Neural progenitor cell (in vitro differentiated cells): ENCODE measurements around the gene RAB36. TPM values are rescaled to one million over a fixed set of nuclear protein-coding genes. Genes with fewer than 3 reads are reported as not detected.
A peak's percentile ranks its signal among the peaks of the same experiment; 100 is the strongest.

Source experiments
- DNase-seq: peaks from one replicate; pipeline ENCODE4 v3.0.0-alpha.2; 2016; ENCODE audit warnings: low spot score
- H2AFZ ChIP-seq: fragments of 200-600 bp; sonication (generic); replicated peaks from 2 replicates; pipeline ENCODE4 v1.6.1; 2016; ENCODE audit warnings: antibody characterized with exemption
- H3F3A ChIP-seq: fragments of 200-600 bp; sonication (generic); 2 replicates; pipeline ENCODE4 v1.6.1; 2016; ENCODE audit warnings: antibody characterized with exemption, low read depth
- H3K27ac ChIP-seq: fragments of 200-600 bp; sonication (generic); 2 replicates; pipeline ENCODE4 v1.5.1; 2016; ENCODE audit warnings: mild to moderate bottlenecking
- H3K27me3 ChIP-seq: fragments of 200-600 bp; sonication (generic); 2 replicates; pipeline ENCODE4 v1.6.1; 2016; ENCODE audit warnings: mild to moderate bottlenecking, moderate library complexity
- H3K36me3 ChIP-seq: fragments of 200-600 bp; sonication (generic); 2 replicates; pipeline ENCODE4 v1.5.1; 2016
- H3K4me1 ChIP-seq: fragments of 200-600 bp; sonication (generic); 2 replicates; pipeline ENCODE4 v1.6.1; 2016; ENCODE audit warnings: mixed run types
- H3K4me2 ChIP-seq: fragments of 200-600 bp; sonication (generic); 2 replicates; pipeline ENCODE4 v1.6.1; 2016
- H3K4me3 ChIP-seq: fragments of 200-600 bp; sonication (generic); 2 replicates; pipeline ENCODE4 v1.5.1; 2016
- H3K79me2 ChIP-seq: fragments of 200-600 bp; sonication (generic); 2 replicates; pipeline ENCODE4 v1.6.1; 2016; ENCODE audit warnings: low read depth
- H3K9ac ChIP-seq: fragments of 200-600 bp; sonication (generic); 2 replicates; pipeline ENCODE4 v1.6.1; 2016
- H3K9me3 ChIP-seq: fragments of 200-600 bp; sonication (generic); 2 replicates; pipeline ENCODE4 v1.5.1; 2016; ENCODE audit warnings: low read depth
- H4K20me1 ChIP-seq: fragments of 200-600 bp; sonication (generic); 2 replicates; pipeline ENCODE4 v1.6.1; 2016; ENCODE audit warnings: low read depth
- H3K27ac Mint-ChIP-seq: 3 replicates; pipeline ENCODE4 v1.8.0; 2021; ENCODE audit warnings: mixed read lengths
- H3K27me3 Mint-ChIP-seq: 2 replicates; pipeline ENCODE4 v1.8.0; 2022; ENCODE audit warnings: low read depth, mild to moderate bottlenecking, inconsistent platforms, moderate library complexity, mixed read lengths; ENCODE audit not compliant: insufficient read depth
- H3K36me3 Mint-ChIP-seq: 3 replicates; pipeline ENCODE4 v1.8.0; 2021; ENCODE audit warnings: mixed read lengths
- H3K4me1 Mint-ChIP-seq: 3 replicates; pipeline ENCODE4 v1.8.0; 2021; ENCODE audit warnings: mixed read lengths
- H3K4me3 Mint-ChIP-seq: 3 replicates; pipeline ENCODE4 v1.8.0; 2021; ENCODE audit warnings: mild to moderate bottlenecking, moderate library complexity, mixed read lengths
- H3K9me3 Mint-ChIP-seq: 3 replicates; pipeline ENCODE4 v1.8.0; 2020; ENCODE audit warnings: mixed read lengths
- CTCF ChIP-seq: fragments of 200-600 bp; sonication (generic); IDR thresholded peaks from 2 replicates; pipeline ENCODE4 v1.5.1; 2017; ENCODE audit warnings: antibody characterized with exemption, mild to moderate bottlenecking
- EZH2 ChIP-seq: fragments of 200-600 bp; sonication (generic); IDR thresholded peaks from 2 replicates; pipeline ENCODE4 v1.6.1; 2017; ENCODE audit warnings: antibody characterized with exemption, mild to moderate bottlenecking, moderate library complexity
- EZH2phosphoT487 ChIP-seq: fragments of 200-600 bp; sonication (generic); IDR thresholded peaks from 2 replicates; pipeline ENCODE4 v1.6.1; 2017; ENCODE audit warnings: antibody characterized with exemption
- total RNA-seq: library from RNA; depleted of rRNA; stranded (reverse); fragments of >200 nt; gene quantifications from 2 replicates; pipeline ENCODE4 v1.2.3, GENCODE V29; 2015; ENCODE audit warnings: low replicate concordance

RAB36 gene
- total RNA-seq, 1 donor from 2014 or later, result 2.9 TPM

- H3K36me3 Mint-ChIP-seq, result peaks cover 7% of the 10 kb centered on the region
- peak overlapping the region; percentile 57 for H3K27ac Mint-ChIP-seq
- H3K9me3 ChIP-seq, result no peaks in the 10 kb centered on the region
- H3K4me1 ChIP-seq, result peaks cover 2% of the 10 kb centered on the region
- TF ChIP-seq CTCF (peak; percentile 88), EZH2 (no peak)
- H4K20me1 ChIP-seq, result no peaks in the 10 kb centered on the region
- H3K9me3 Mint-ChIP-seq, result no peaks in the 10 kb centered on the region
- no peaks in the 10 kb centered on the region for H3F3A ChIP-seq
- peaks cover 19% of the 10 kb centered on the region for H3K4me1 Mint-ChIP-seq
- H2AFZ ChIP-seq, result no peak overlapping the region
- no peak overlapping the region for H3K4me3 ChIP-seq
- H3K27me3 ChIP-seq, result no peaks in the 10 kb centered on the region
- peaks cover 2% of the 10 kb centered on the region for H3K27me3 Mint-ChIP-seq
- no peak overlapping the region for H3K9ac ChIP-seq
- no peak overlapping the region for H3K4me3 Mint-ChIP-seq
- no peaks in the 10 kb centered on the region for H3K79me2 ChIP-seq
- no peak overlapping the region for H3K27ac ChIP-seq
- peak; percentile 91 for DNase-seq
- no peak overlapping the region for H3K4me2 ChIP-seq
- no peaks in the 10 kb centered on the region for H3K36me3 ChIP-seq
These were observed 16.8 kb upstream of the RAB36 start for GRCh38 chr22:23128269-23129108.

GRCh38 chr22:23129149-23129548 is 16.1 kb upstream of the RAB36 start:
- DNase-seq, result no peak
- no peak overlapping the region for H2AFZ ChIP-seq
- Mint-ChIP-seq H3K27ac (no peak overlapping the region), H3K4me3 (no peak overlapping the region), H3K4me1 (peaks cover 19% of the 10 kb centered on the region), H3K27me3 (peaks cover 2% of the 10 kb centered on the region), H3K9me3 (no peaks in the 10 kb centered on the region), H3K36me3 (peaks cover 7% of the 10 kb centered on the region)
- no peaks in the 10 kb centered on the region for H3K27me3 ChIP-seq
- H3K4me2 ChIP-seq, result no peak overlapping the region
- H3K4me1 ChIP-seq, result peaks cover 2% of the 10 kb centered on the region
- H4K20me1 ChIP-seq, result no peaks in the 10 kb centered on the region
- H3K4me3 ChIP-seq, result no peak overlapping the region
- H3K79me2 ChIP-seq, result no peaks in the 10 kb centered on the region
- no peak overlapping the region for H3K27ac ChIP-seq
- no peak overlapping the region for H3K9ac ChIP-seq
- TF ChIP-seq EZH2 (no peak), CTCF (no peak), EZH2phosphoT487 (no peak)
- H3F3A ChIP-seq, result no peaks in the 10 kb centered on the region
- H3K9me3 ChIP-seq, result no peaks in the 10 kb centered on the region
- no peaks in the 10 kb centered on the region for H3K36me3 ChIP-seq

- no peaks in the 10 kb centered on the region for H3K9me3 ChIP-seq
- no peak overlapping the region for H3K9ac ChIP-seq
- H3K27ac ChIP-seq, result no peak overlapping the region
- peaks cover 15% of the 10 kb centered on the region for H3K4me1 Mint-ChIP-seq
- H3K4me2 ChIP-seq, result no peak overlapping the region
- H2AFZ ChIP-seq, result no peak overlapping the region
- H3K27me3 ChIP-seq, result no peaks in the 10 kb centered on the region
- H3K27me3 Mint-ChIP-seq, result peaks cover 2% of the 10 kb centered on the region
- H3K36me3 ChIP-seq, result no peaks in the 10 kb centered on the region
- H3K27ac Mint-ChIP-seq, result peak overlapping the region; percentile 46
- no peak for TF ChIP-seq EZH2phosphoT487
- no peak for TF ChIP-seq CTCF
- peaks cover 4% of the 10 kb centered on the region for H3K36me3 Mint-ChIP-seq
- H3K4me1 ChIP-seq, result peaks cover 2% of the 10 kb centered on the region
- H3K9me3 Mint-ChIP-seq, result no peaks in the 10 kb centered on the region
- no peaks in the 10 kb centered on the region for H4K20me1 ChIP-seq
- H3K4me3 Mint-ChIP-seq, result no peak overlapping the region
- no peaks in the 10 kb centered on the region for H3F3A ChIP-seq
- H3K4me3 ChIP-seq, result no peak overlapping the region
- no peaks in the 10 kb centered on the region for H3K79me2 ChIP-seq
- no peak for DNase-seq
These were observed 14.6 kb upstream of the RAB36 start for GRCh38 chr22:23130697-23131096.
